Measurements from ENCODE around the gene ESM1. TPM values are rescaled to one million over a fixed set of nuclear protein-coding genes. Genes with fewer than 3 reads are reported as not detected.

ESM1 gene, protein sequence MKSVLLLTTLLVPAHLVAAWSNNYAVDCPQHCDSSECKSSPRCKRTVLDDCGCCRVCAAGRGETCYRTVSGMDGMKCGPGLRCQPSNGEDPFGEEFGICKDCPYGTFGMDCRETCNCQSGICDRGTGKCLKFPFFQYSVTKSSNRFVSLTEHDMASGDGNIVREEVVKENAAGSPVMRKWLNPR
- total RNA-seq (2022) (not detected in 2 replicates), Bru-seq, nascent RNA (not detected), BruChase-seq, experiment 1, labeled RNA remaining after a 2-hour chase (percentile 19 among the genes with signal in this experiment), BruChase-seq, experiment 2, labeled RNA remaining after a 6-hour chase (percentile 9 among the genes with signal in this experiment)
- long read RNA-seq, result 0 reads

GRCh38 chr5:54985301-54986268 lies at the start of gene ESM1:
Gene ESM1 (minus strand): TSS chr5:54985593. CDS start chr5:54985517, 76 bp downstream.
- CTCF ChIA-PET, result no interaction called here
- peak; percentile 24 to 45 for DNase-seq
- BruUV-seq (replicated peaks), result no TSS peak
- H3K9me3 Mint-ChIP-seq (ENCODE audit: unreplicated experiment), result no peaks in the 10 kb centered on the region
- peaks cover 8% of the 10 kb centered on the region for H3K4me1 Mint-ChIP-seq (ENCODE audit: low read depth, unreplicated experiment)
- Histone ChIP-seq H3K27me3 (replicated peaks; ENCODE audit: control insufficient read depth, insufficient read depth, low read length) (no peaks in the 10 kb centered on the region; the same call in 1 of the 2 replicates), H3K9me3 (no peaks in the 10 kb centered on the region), H3K4me1 (peaks cover 7% of the 10 kb centered on the region; the same call in 1 of the 2 replicates), H3K4me3 (ENCODE audit: low read depth, low read length) (no peak within 1 kb of the TSS), H3K36me3 (ENCODE audit: control insufficient read depth, insufficient read depth, low read length) (no peaks in the 10 kb centered on the region)
- POLR2A ChIA-PET, result interaction anchor here (0.6 kb wide), 1 partner anchor 174 kb away, joined by 3 read pairs; no protein-coding TSS in a partner anchor
- H3K27me3 Mint-ChIP-seq (ENCODE audit: insufficient read depth, unreplicated experiment), result peaks cover 11% of the 10 kb centered on the region
- H3K27ac Mint-ChIP-seq (ENCODE audit: unreplicated experiment), result no peak within 1 kb of the TSS
- peak within 1 kb of the TSS; percentile 54 for H3K4me3 Mint-ChIP-seq (ENCODE audit: unreplicated experiment)
- intact Hi-C loops (cut with micrococcal nuclease; ENCODE audit: unreplicated experiment), result no loop called here
- TF ChIP-seq CTCF (IDR thresholded peaks at IDR 0.05; ENCODE audit: insufficient read depth in 1 of 2, low read depth in 1 of 2, low read length in 1 of 2, severe bottlenecking in 1 of 2, unreplicated experiment in 1 of 2), result no peak
- no peaks in the 10 kb centered on the region for H3K36me3 Mint-ChIP-seq (ENCODE audit: insufficient read depth, unreplicated experiment)

DNA sequence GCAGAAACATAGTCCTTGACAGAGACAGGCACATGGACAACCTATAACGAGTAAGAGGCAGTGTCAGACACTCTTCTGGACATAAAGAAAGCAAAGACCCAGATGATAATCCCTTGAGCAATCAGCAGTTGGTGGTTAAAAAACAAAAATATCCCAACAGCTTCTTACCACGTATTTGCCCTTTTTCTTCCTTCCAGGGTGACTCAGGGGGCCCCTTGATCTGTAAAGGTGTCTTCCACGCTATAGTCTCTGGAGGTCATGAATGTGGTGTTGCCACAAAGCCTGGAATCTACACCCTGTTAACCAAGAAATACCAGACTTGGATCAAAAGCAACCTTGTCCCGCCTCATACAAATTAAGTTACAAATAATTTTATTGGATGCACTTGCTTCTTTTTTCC lies 48.2 kb upstream of the ESM1 start:
- H3K27me3 Mint-ChIP-seq (ENCODE audit: insufficient read depth, unreplicated experiment), result no peaks in the 10 kb centered on the region
- no peak for DNase-seq
- POLR2A ChIA-PET, result no interaction called here
- H3K4me1 ChIP-seq, result no peaks in the 10 kb centered on the region
- no TSS peak for BruUV-seq (replicated peaks)
- H3K4me3 Mint-ChIP-seq (ENCODE audit: unreplicated experiment), result no peak overlapping the region
- no peak for TF ChIP-seq CTCF (IDR thresholded peaks at IDR 0.05; ENCODE audit: insufficient read depth in 1 of 2, low read depth in 1 of 2, low read length in 1 of 2, severe bottlenecking in 1 of 2, unreplicated experiment in 1 of 2)
- H3K4me3 ChIP-seq (ENCODE audit: low read depth, low read length), result no peak overlapping the region
- intact Hi-C loops (cut with micrococcal nuclease; ENCODE audit: unreplicated experiment), result no loop called here
- no peaks in the 10 kb centered on the region for H3K27me3 ChIP-seq (replicated peaks; ENCODE audit: control insufficient read depth, insufficient read depth, low read length)
- H3K27ac Mint-ChIP-seq (ENCODE audit: unreplicated experiment), result no peak overlapping the region
- no peaks in the 10 kb centered on the region for H3K36me3 Mint-ChIP-seq (ENCODE audit: insufficient read depth, unreplicated experiment)
- no peaks in the 10 kb centered on the region for H3K36me3 ChIP-seq (ENCODE audit: control insufficient read depth, insufficient read depth, low read length)
- no peaks in the 10 kb centered on the region for H3K9me3 Mint-ChIP-seq (ENCODE audit: unreplicated experiment)
- H3K9me3 ChIP-seq, result 0 out of 2 replicates have a peak, but pooled peaks cover 3% of the 10 kb centered on the region
- CTCF ChIA-PET, result no interaction called here
- no peaks in the 10 kb centered on the region for H3K4me1 Mint-ChIP-seq (ENCODE audit: low read depth, unreplicated experiment)

DNA sequence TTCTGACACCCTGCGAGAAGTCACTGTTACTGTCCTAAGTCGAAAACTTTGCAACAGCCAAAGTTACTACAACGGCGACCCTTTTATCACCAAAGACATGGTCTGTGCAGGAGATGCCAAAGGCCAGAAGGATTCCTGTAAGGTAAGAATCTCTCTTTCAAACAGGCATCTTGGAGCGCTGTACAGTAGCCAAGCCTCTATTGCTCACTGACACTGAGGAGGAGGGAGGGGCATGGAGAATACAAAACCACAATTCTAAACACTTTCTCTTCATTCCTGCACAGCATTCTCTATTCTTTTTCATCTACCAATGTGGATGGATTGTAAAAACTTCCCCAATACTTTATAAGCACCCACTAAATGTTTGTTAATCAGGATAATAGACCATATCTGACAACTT lies 46.1 kb upstream of the ESM1 start:
- H3K9me3 Mint-ChIP-seq (ENCODE audit: unreplicated experiment), result no peaks in the 10 kb centered on the region
- Histone ChIP-seq H3K4me3 (ENCODE audit: low read depth, low read length) (no peak overlapping the region), H3K9me3 (0 out of 2 replicates have a peak, but pooled peaks cover 3% of the 10 kb centered on the region), H3K4me1 (no peaks in the 10 kb centered on the region), H3K36me3 (ENCODE audit: control insufficient read depth, insufficient read depth, low read length) (no peaks in the 10 kb centered on the region), H3K27me3 (replicated peaks; ENCODE audit: control insufficient read depth, insufficient read depth, low read length) (no peaks in the 10 kb centered on the region)
- H3K4me1 Mint-ChIP-seq (ENCODE audit: low read depth, unreplicated experiment), result no peaks in the 10 kb centered on the region
- no peak for DNase-seq
- BruUV-seq (replicated peaks), result no TSS peak
- CTCF ChIA-PET, result no interaction called here
- no peaks in the 10 kb centered on the region for H3K36me3 Mint-ChIP-seq (ENCODE audit: insufficient read depth, unreplicated experiment)
- peaks cover 11% of the 10 kb centered on the region for H3K27me3 Mint-ChIP-seq (ENCODE audit: insufficient read depth, unreplicated experiment)
- TF ChIP-seq CTCF (IDR thresholded peaks at IDR 0.05; ENCODE audit: insufficient read depth in 1 of 2, low read depth in 1 of 2, low read length in 1 of 2, severe bottlenecking in 1 of 2, unreplicated experiment in 1 of 2), result no peak
- no peak overlapping the region for H3K27ac Mint-ChIP-seq (ENCODE audit: unreplicated experiment)
- intact Hi-C loops (cut with micrococcal nuclease; ENCODE audit: unreplicated experiment), result no loop called here
- POLR2A ChIA-PET, result no interaction called here
- H3K4me3 Mint-ChIP-seq (ENCODE audit: unreplicated experiment), result no peak overlapping the region
